Osteocyte (in vitro differentiated cells): ENCODE results near the gene TENT5A. TPM values are rescaled to one million over a fixed set of nuclear protein-coding genes. Genes with fewer than 3 reads are reported as not detected.
"Not testable (repeated sequence)": the region's sequence is repeated elsewhere in the genome, so short reads cannot be mapped to it uniquely, and the experiment has no call there.

Experiments used
- DNase-seq: peaks from one replicate; pipeline ENCODE4 v3.0.0; 2021; ENCODE audit warnings: mixed read lengths; ENCODE audit not compliant: unreplicated experiment; ENCODE audit errors: extremely low spot score
- H3K27ac Mint-ChIP-seq: one replicate; pipeline ENCODE4 v1.8.0; 2021; ENCODE audit warnings: mild to moderate bottlenecking, mixed read lengths; ENCODE audit not compliant: unreplicated experiment
- H3K27me3 Mint-ChIP-seq: one replicate; pipeline ENCODE4 v1.8.0; 2021; ENCODE audit warnings: mixed read lengths; ENCODE audit not compliant: unreplicated experiment
- H3K36me3 Mint-ChIP-seq: one replicate; pipeline ENCODE4 v1.8.0; 2021; ENCODE audit warnings: mixed read lengths; ENCODE audit not compliant: unreplicated experiment
- H3K4me1 Mint-ChIP-seq: one replicate; pipeline ENCODE4 v1.8.0; 2021; ENCODE audit warnings: mixed read lengths; ENCODE audit not compliant: unreplicated experiment
- H3K4me3 Mint-ChIP-seq: one replicate; pipeline ENCODE4 v1.8.0; 2021; ENCODE audit warnings: mild to moderate bottlenecking, moderate library complexity, mixed read lengths; ENCODE audit not compliant: unreplicated experiment
- H3K9me3 Mint-ChIP-seq: one replicate; pipeline ENCODE4 v1.8.0; 2021; ENCODE audit warnings: mixed read lengths; ENCODE audit not compliant: unreplicated experiment
- CTCF ChIP-seq: fragments of 200-600 bp; sonication (generic); IDR thresholded peaks from 2 replicates; pipeline ENCODE4 v1.5.0; 2021; ENCODE audit warnings: antibody characterized with exemption, mild to moderate bottlenecking, moderate library complexity
- total RNA-seq: library from RNA; stranded (reverse); gene quantifications from 2 replicates; pipeline ENCODE4 v1.2.1, GENCODE V29; 2021

Gene TENT5A
- total RNA-seq, 1 donor from 2014 or later = 25.8 TPM

- no peaks in the 10 kb centered on the region for H3K36me3 Mint-ChIP-seq
- no peaks in the 10 kb centered on the region for H3K27me3 Mint-ChIP-seq
- no peak overlapping the region for H3K4me3 Mint-ChIP-seq
- no peak overlapping the region for H3K27ac Mint-ChIP-seq
- no peaks in the 10 kb centered on the region for H3K9me3 Mint-ChIP-seq
- TF ChIP-seq CTCF = no peak
- DNase-seq = no peak
- peaks cover 15% of the 10 kb centered on the region for H3K4me1 Mint-ChIP-seq
Measured at GRCh38 chr6:81783893-81784292, 31.4 kb upstream of the TENT5A start.

- Mint-ChIP-seq H3K36me3 (no peaks in the 10 kb centered on the region), H3K4me1 (peaks cover 2% of the 10 kb centered on the region), H3K4me3 (no peak overlapping the region), H3K9me3 (no peaks in the 10 kb centered on the region), H3K27ac (no peak overlapping the region), H3K27me3 (no peaks in the 10 kb centered on the region)
- DNase-seq = no peak
- no peak for TF ChIP-seq CTCF
Measured at GRCh38 chr6:81781624-81782023, 29.1 kb upstream of the TENT5A start.

GRCh38 chr6:81777586-81778268 lies 25.2 kb upstream of the TENT5A start:
- H3K4me3 Mint-ChIP-seq = no peak overlapping the region
- H3K9me3 Mint-ChIP-seq = no peaks in the 10 kb centered on the region
- no peak for DNase-seq
- H3K27ac Mint-ChIP-seq = no peak overlapping the region
- H3K27me3 Mint-ChIP-seq = no peaks in the 10 kb centered on the region
- TF ChIP-seq CTCF = no peak
- H3K4me1 Mint-ChIP-seq = peaks cover 15% of the 10 kb centered on the region
- H3K36me3 Mint-ChIP-seq = no peaks in the 10 kb centered on the region

GRCh38 chr6:81776219-81776618 lies 23.7 kb upstream of the TENT5A start:
- not testable (repeated sequence) for DNase-seq, H3K36me3 Mint-ChIP-seq, H3K4me3 Mint-ChIP-seq, H3K27me3 Mint-ChIP-seq, H3K27ac Mint-ChIP-seq, H3K9me3 Mint-ChIP-seq
- peaks cover 16% of the 10 kb centered on the region for H3K4me1 Mint-ChIP-seq

- no peaks in the 10 kb centered on the region for H3K9me3 Mint-ChIP-seq
- no peaks in the 10 kb centered on the region for H3K27me3 Mint-ChIP-seq
- no peaks in the 10 kb centered on the region for H3K36me3 Mint-ChIP-seq
- no peak overlapping the region for H3K27ac Mint-ChIP-seq
- peaks cover 19% of the 10 kb centered on the region for H3K4me1 Mint-ChIP-seq
- H3K4me3 Mint-ChIP-seq = no peak overlapping the region
- no peak for TF ChIP-seq CTCF
- no peak for DNase-seq
Measured at GRCh38 chr6:81774542-81774941, 22.1 kb upstream of the TENT5A start.
